Astrocyte of the spinal cord (primary cell): ENCODE measurements around the gene PML.

ENCODE experiments used
- DNase-seq: peaks from one replicate; pipeline ENCODE4 v3.0.0; 2011; ENCODE audit warnings: low read depth, low spot score
- H3K4me3 ChIP-seq: 2 replicates; pipeline ENCODE4 v1.5.1; 2011; ENCODE audit warnings: low read depth, mild to moderate bottlenecking, low read length, moderate library complexity
- CTCF ChIP-seq: IDR thresholded peaks from 2 replicates; pipeline ENCODE4 v1.5.1; 2012; ENCODE audit warnings: low read depth, mild to moderate bottlenecking, low read length, inconsistent platforms
- in situ Hi-C: cut with HindIII; loops from 2 replicates; pipeline ENCODE4 v1.10.0; 2017; ENCODE audit warnings: low sequenced_read_pairs

The PML gene

GRCh38 chr15:73985101-73985873 is 9.2 kb upstream of the PML start:
- TF ChIP-seq CTCF: no peak
- in situ Hi-C loops: no loop called here
- DNase-seq: peak; percentile 75
- H3K4me3 ChIP-seq: no peak overlapping the region

GRCh38 chr15:73986055-73986775 is 8.3 kb upstream of the PML start:
- in situ Hi-C loops: no loop called here
- TF ChIP-seq CTCF: no peak

GRCh38 chr15:73986776-73987056 is 7.8 kb upstream of the PML start:
- no peak for TF ChIP-seq CTCF
- H3K4me3 ChIP-seq: no peak overlapping the region
- no peak for DNase-seq
- in situ Hi-C loops: no loop called here

More at GRCh38 chr15:73986055-73986775, 8.3 kb upstream of the PML start:
- H3K4me3 ChIP-seq: no peak overlapping the region
- no peak for DNase-seq

- no peak for TF ChIP-seq CTCF
- DNase-seq: no peak
- no peak overlapping the region for H3K4me3 ChIP-seq
- in situ Hi-C loops: no loop called here
Measured at GRCh38 chr15:73987250-73987649, 7.3 kb upstream of the PML start.

- peak; percentile 19 for DNase-seq
- no peak overlapping the region for H3K4me3 ChIP-seq
- in situ Hi-C loops: no loop called here
- TF ChIP-seq CTCF: no peak
Measured at GRCh38 chr15:73987681-73988444, 6.7 kb upstream of the PML start.

GRCh38 chr15:73988445-73988969 is 6.0 kb upstream of the PML start:
- no peak for DNase-seq
- in situ Hi-C loops: no loop called here
- no peak overlapping the region for H3K4me3 ChIP-seq
- TF ChIP-seq CTCF: no peak
